Measurements from ENCODE around the gene RNF149. TPM values are rescaled to one million over a fixed set of nuclear protein-coding genes. Genes with fewer than 3 reads are reported as not detected.

The RNF149 gene
- total and polyA plus RNA-seq, 3 experiments from 2014 or later: 43.4 to 87.6 (median 43.4) TPM

- Histone ChIP-seq H3K4me1 (ENCODE audit: insufficient read depth, low read length) (peaks cover 91% of the 10 kb centered on the region), H3K27me3 (ENCODE audit: insufficient read depth, low read length, poor library complexity, severe bottlenecking) (no peaks in the 10 kb centered on the region), H3K36me3 (ENCODE audit: insufficient read depth, low read length) (peaks cover 3% of the 10 kb centered on the region), H3K4me3 (ENCODE audit: low read length) (no peak overlapping the region), H3K27ac (ENCODE audit: low read depth, low read length) (no peak overlapping the region), H3K9me3 (ENCODE audit: low read length) (no peaks in the 10 kb centered on the region)
- H3K9me3 Mint-ChIP-seq: peaks cover 0 to 1% (median 0%) of the 10 kb centered on the region in 5 donors
- peak overlapping the region in 6 of 7 donors; percentile 16 to 58 (median 42) for H3K4me3 Mint-ChIP-seq
- no peaks in the 10 kb centered on the region for H3K27me3 Mint-ChIP-seq
- peaks cover 6 to 76% (median 21%) of the 10 kb centered on the region in 3 donors for H3K36me3 Mint-ChIP-seq
- DNase-seq: no peak
- H3K27ac Mint-ChIP-seq: peak overlapping the region; percentile 1 to 90 (median 56)
- ChIA-PET POLR2A (no interaction called here), CTCF (interaction anchor here (1.0 to 1.7 kb wide), 2 partner anchors 19 to 49 kb away, joined by 4 read pairs; partner anchors contain the start of gene CNOT11)
- peaks cover 85 to 98% (median 96%) of the 10 kb centered on the region in 3 donors for H3K4me1 Mint-ChIP-seq
These were observed 6.5 kb downstream of the RNF149 start for GRCh38 chr2:101302016-101302415.

GRCh38 chr2:101300836-101301235 lies 7.7 kb downstream of the RNF149 start:
- H3K4me1 ChIP-seq (ENCODE audit: insufficient read depth, low read length): peaks cover 96% of the 10 kb centered on the region
- no peak for DNase-seq
- Mint-ChIP-seq H3K4me1 (peaks cover 88 to 100% (median 99%) of the 10 kb centered on the region in 3 donors), H3K9me3 (peaks cover 0 to 1% (median 0%) of the 10 kb centered on the region in 5 donors), H3K27ac (peak overlapping the region; percentile 1 to 90 (median 64)), H3K27me3 (no peaks in the 10 kb centered on the region), H3K4me3 (peak overlapping the region; percentile 14 to 78 (median 65)), H3K36me3 (peaks cover 0 to 69% (median 21%) of the 10 kb centered on the region in 3 donors)
- no peak overlapping the region for H3K27ac ChIP-seq (ENCODE audit: low read depth, low read length)
- H3K27me3 ChIP-seq (ENCODE audit: insufficient read depth, low read length, poor library complexity, severe bottlenecking): no peaks in the 10 kb centered on the region
- H3K4me3 ChIP-seq (ENCODE audit: low read length): no peak overlapping the region
- H3K9me3 ChIP-seq (ENCODE audit: low read length): no peaks in the 10 kb centered on the region
- ChIA-PET CTCF (interaction anchor here (1.0 to 2.1 kb wide), 5 partner anchors 9 to 48 kb away, joined by 3 to 9 read pairs (median 4); partner anchors contain the start of genes CNOT11 and RNF149), POLR2A (no interaction called here)
- H3K36me3 ChIP-seq (ENCODE audit: insufficient read depth, low read length): peaks cover 3% of the 10 kb centered on the region

- no peak for DNase-seq
- H3K4me1 Mint-ChIP-seq: peaks cover 87 to 100% (median 99%) of the 10 kb centered on the region in 3 donors
- ChIA-PET CTCF (interaction anchor here (1.5 to 2.1 kb wide), 6 partner anchors 9 to 150 kb away, joined by 3 to 9 read pairs (median 4); partner anchors contain the start of genes CNOT11 and RNF149), POLR2A (no interaction called here)
- Histone ChIP-seq H3K9me3 (ENCODE audit: low read length) (no peaks in the 10 kb centered on the region), H3K4me1 (ENCODE audit: insufficient read depth, low read length) (peaks cover 93% of the 10 kb centered on the region), H3K27me3 (ENCODE audit: insufficient read depth, low read length, poor library complexity, severe bottlenecking) (no peaks in the 10 kb centered on the region), H3K36me3 (ENCODE audit: insufficient read depth, low read length) (peaks cover 3% of the 10 kb centered on the region), H3K4me3 (ENCODE audit: low read length) (no peak overlapping the region), H3K27ac (ENCODE audit: low read depth, low read length) (no peak overlapping the region)
- H3K27ac Mint-ChIP-seq: peak overlapping the region; percentile 1 to 93 (median 85)
- H3K36me3 Mint-ChIP-seq: peaks cover 0 to 64% (median 15%) of the 10 kb centered on the region in 3 donors
- no peaks in the 10 kb centered on the region for H3K27me3 Mint-ChIP-seq
- H3K4me3 Mint-ChIP-seq: peak overlapping the region; percentile 13 to 78 (median 65)
- H3K9me3 Mint-ChIP-seq: peaks cover 0 to 1% (median 0%) of the 10 kb centered on the region in 5 donors
These were observed 8.3 kb downstream of the RNF149 start for GRCh38 chr2:101300164-101300563.

- peaks cover 0 to 66% (median 15%) of the 10 kb centered on the region in 3 donors for H3K36me3 Mint-ChIP-seq
- ChIA-PET POLR2A (no interaction called here), CTCF (interaction anchor here (1.0 to 2.1 kb wide), 6 partner anchors 10 to 149 kb away, joined by 3 to 9 read pairs (median 3); partner anchors contain the start of gene RNF149)
- peaks cover 87 to 100% (median 98%) of the 10 kb centered on the region in 3 donors for H3K4me1 Mint-ChIP-seq
- Histone ChIP-seq H3K27ac (ENCODE audit: low read depth, low read length) (no peak overlapping the region), H3K4me1 (ENCODE audit: insufficient read depth, low read length) (peaks cover 88% of the 10 kb centered on the region), H3K27me3 (ENCODE audit: insufficient read depth, low read length, poor library complexity, severe bottlenecking) (no peaks in the 10 kb centered on the region), H3K9me3 (ENCODE audit: low read length) (no peaks in the 10 kb centered on the region), H3K4me3 (ENCODE audit: low read length) (no peak overlapping the region), H3K36me3 (ENCODE audit: insufficient read depth, low read length) (peaks cover 7% of the 10 kb centered on the region)
- peak overlapping the region in 6 of 7 donors; percentile 64 to 78 (median 70) for H3K4me3 Mint-ChIP-seq
- no peaks in the 10 kb centered on the region for H3K27me3 Mint-ChIP-seq
- no peak for DNase-seq
- H3K27ac Mint-ChIP-seq: peak overlapping the region; percentile 1 to 93 (median 85)
- H3K9me3 Mint-ChIP-seq: peaks cover 0 to 1% (median 0%) of the 10 kb centered on the region in 5 donors
These were observed 8.9 kb downstream of the RNF149 start for GRCh38 chr2:101299604-101300003.

GRCh38 chr2:101297383-101297782 lies 11.1 kb downstream of the RNF149 start:
- Mint-ChIP-seq H3K4me1 (peaks cover 75 to 99% (median 98%) of the 10 kb centered on the region in 3 donors), H3K36me3 (peaks cover 0 to 72% (median 10%) of the 10 kb centered on the region in 3 donors), H3K27me3 (no peaks in the 10 kb centered on the region), H3K9me3 (no peaks in the 10 kb centered on the region), H3K4me3 (peak overlapping the region in 6 of 7 donors; percentile 20 to 84 (median 54)), H3K27ac (peak overlapping the region in 7 of 8 donors; percentile 1 to 83 (median 72))
- Histone ChIP-seq H3K9me3 (ENCODE audit: low read length) (no peaks in the 10 kb centered on the region), H3K36me3 (ENCODE audit: insufficient read depth, low read length) (peaks cover 15% of the 10 kb centered on the region), H3K27me3 (ENCODE audit: insufficient read depth, low read length, poor library complexity, severe bottlenecking) (no peaks in the 10 kb centered on the region), H3K27ac (ENCODE audit: low read depth, low read length) (no peak overlapping the region), H3K4me1 (ENCODE audit: insufficient read depth, low read length) (peaks cover 73% of the 10 kb centered on the region), H3K4me3 (ENCODE audit: low read length) (no peak overlapping the region)
- CTCF ChIA-PET: interaction anchor here (1.4 to 1.6 kb wide), 2 partner anchors 55 to 90 kb away, joined by 3 read pairs; partner anchors contain the start of gene CREG2
- POLR2A ChIA-PET: no interaction called here
- no peak for DNase-seq

- peaks cover 15% of the 10 kb centered on the region for H3K36me3 ChIP-seq (ENCODE audit: insufficient read depth, low read length)
- Mint-ChIP-seq H3K4me1 (peaks cover 67 to 98% (median 93%) of the 10 kb centered on the region in 3 donors), H3K36me3 (peaks cover 0 to 72% (median 10%) of the 10 kb centered on the region in 3 donors), H3K9me3 (no peaks in the 10 kb centered on the region), H3K27ac (peak overlapping the region in 6 of 8 donors; percentile 1 to 89 (median 26)), H3K27me3 (no peaks in the 10 kb centered on the region), H3K4me3 (peak overlapping the region in 6 of 7 donors; percentile 5 to 84 (median 47))
- CTCF ChIA-PET: interaction anchor here (1.4 to 1.6 kb wide), 2 partner anchors 56 to 91 kb away, joined by 3 read pairs; partner anchors contain the start of gene CREG2
- peaks cover 63% of the 10 kb centered on the region for H3K4me1 ChIP-seq (ENCODE audit: insufficient read depth, low read length)
- H3K27me3 ChIP-seq (ENCODE audit: insufficient read depth, low read length, poor library complexity, severe bottlenecking): no peaks in the 10 kb centered on the region
- H3K27ac ChIP-seq (ENCODE audit: low read depth, low read length): no peak overlapping the region
- H3K4me3 ChIP-seq (ENCODE audit: low read length): no peak overlapping the region
- no peak for DNase-seq
- POLR2A ChIA-PET: no interaction called here
- no peaks in the 10 kb centered on the region for H3K9me3 ChIP-seq (ENCODE audit: low read length)
These were observed 12.1 kb downstream of the RNF149 start for GRCh38 chr2:101296371-101296770.

GRCh38 chr2:101295895-101296294 lies 12.6 kb downstream of the RNF149 start:
- peak overlapping the region in 6 of 8 donors; percentile 1 to 45 (median 22) for H3K27ac Mint-ChIP-seq
- Histone ChIP-seq H3K27me3 (ENCODE audit: insufficient read depth, low read length, poor library complexity, severe bottlenecking) (no peaks in the 10 kb centered on the region), H3K27ac (ENCODE audit: low read depth, low read length) (no peak overlapping the region), H3K9me3 (ENCODE audit: low read length) (no peaks in the 10 kb centered on the region), H3K4me3 (ENCODE audit: low read length) (no peak overlapping the region), H3K4me1 (ENCODE audit: insufficient read depth, low read length) (peaks cover 58% of the 10 kb centered on the region), H3K36me3 (ENCODE audit: insufficient read depth, low read length) (peaks cover 15% of the 10 kb centered on the region)
- CTCF ChIA-PET: interaction anchor here (0.8 to 1.6 kb wide), 2 partner anchors 26 to 92 kb away, joined by 3 read pairs; partner anchors contain the start of gene CREG2
- H3K9me3 Mint-ChIP-seq: no peaks in the 10 kb centered on the region
- DNase-seq: no peak
- H3K27me3 Mint-ChIP-seq: no peaks in the 10 kb centered on the region
- peaks cover 64 to 94% (median 88%) of the 10 kb centered on the region in 3 donors for H3K4me1 Mint-ChIP-seq
- H3K4me3 Mint-ChIP-seq: peak overlapping the region in 6 of 7 donors; percentile 5 to 63 (median 16)
- POLR2A ChIA-PET: no interaction called here
- peaks cover 0 to 73% (median 10%) of the 10 kb centered on the region in 3 donors for H3K36me3 Mint-ChIP-seq

- no peak for DNase-seq
- no peak overlapping the region for H3K27ac ChIP-seq (ENCODE audit: low read depth, low read length)
- Mint-ChIP-seq H3K36me3 (peaks cover 0 to 73% (median 10%) of the 10 kb centered on the region in 3 donors), H3K4me1 (peaks cover 57 to 89% (median 82%) of the 10 kb centered on the region in 3 donors), H3K27me3 (no peaks in the 10 kb centered on the region), H3K9me3 (no peaks in the 10 kb centered on the region), H3K27ac (peak overlapping the region in 2 of 8 donors; percentile 46 to 84), H3K4me3 (no peak overlapping the region)
- POLR2A ChIA-PET: no interaction called here
- no peaks in the 10 kb centered on the region for H3K27me3 ChIP-seq (ENCODE audit: insufficient read depth, low read length, poor library complexity, severe bottlenecking)
- CTCF ChIA-PET: no interaction called here
- no peak overlapping the region for H3K4me3 ChIP-seq (ENCODE audit: low read length)
- H3K4me1 ChIP-seq (ENCODE audit: insufficient read depth, low read length): peaks cover 48% of the 10 kb centered on the region
- no peaks in the 10 kb centered on the region for H3K9me3 ChIP-seq (ENCODE audit: low read length)
- peaks cover 14% of the 10 kb centered on the region for H3K36me3 ChIP-seq (ENCODE audit: insufficient read depth, low read length)
These were observed 13.6 kb downstream of the RNF149 start for GRCh38 chr2:101294861-101295260.

Measured in CD8-positive, alpha-beta memory T cell (primary cell).